Duodenal mucosa (tissue), 2 donors: Measurements from ENCODE around the gene IL12B.
"Not testable (repeated sequence)": the region's sequence is repeated elsewhere in the genome, so short reads cannot be mapped to it uniquely, and the experiment has no call there.

Experiments used
- H3K27ac ChIP-seq: one replicate; pipeline ENCODE4 v1.7.0; 2013; ENCODE audit warnings: low read depth, low read length
- H3K27me3 ChIP-seq, 2 donors: one replicate each; pipeline ENCODE4 v1.7.0; 2013; ENCODE audit warnings: low read length in 2 of 2, control low read depth in 1 of 2; ENCODE audit not compliant: insufficient read depth in 2 of 2, control insufficient read depth in 1 of 2
- H3K36me3 ChIP-seq, 2 donors: one replicate each; pipeline ENCODE4 v1.7.0; 2013; ENCODE audit warnings: low read length in 2 of 2, control low read depth in 1 of 2; ENCODE audit not compliant: insufficient read depth in 2 of 2, control insufficient read depth in 1 of 2
- H3K4me1 ChIP-seq, 2 donors: one replicate each; pipeline ENCODE4 v1.7.0; 2013; ENCODE audit warnings: low read length in 2 of 2, control low read depth in 1 of 2; ENCODE audit not compliant: insufficient read depth in 2 of 2, control insufficient read depth in 1 of 2
- H3K4me3 ChIP-seq, 2 donors: one replicate each; pipeline ENCODE4 v1.7.0; 2013; ENCODE audit warnings: low read length in 2 of 2, low read depth in 1 of 2
- H3K9ac ChIP-seq, 2 donors: one replicate each; pipeline ENCODE4 v1.7.0; 2013; ENCODE audit warnings: low read length in 2 of 2, low read depth in 1 of 2
- H3K9me3 ChIP-seq, 2 donors: one replicate each; pipeline ENCODE4 v1.7.0; 2013; ENCODE audit warnings: low read length in 2 of 2, control low read depth in 1 of 2; ENCODE audit not compliant: control insufficient read depth in 1 of 2

Gene IL12B

GRCh38 chr5:159317849-159318248, 12.4 kb downstream of the IL12B start:
- Histone ChIP-seq H3K36me3 (no peaks in the 10 kb centered on the region), H3K27me3 (peaks cover 0 to 6% of the 10 kb centered on the region in 2 donors), H3K9me3 (no peaks in the 10 kb centered on the region), H3K4me3 (no peak overlapping the region), H3K9ac (no peak overlapping the region), H3K4me1 (no peaks in the 10 kb centered on the region), H3K27ac (no peak overlapping the region)

- no peak overlapping the region for H3K9ac ChIP-seq
- H3K36me3 ChIP-seq = no peaks in the 10 kb centered on the region
- no peak overlapping the region for H3K27ac ChIP-seq
- H3K4me3 ChIP-seq = no peak overlapping the region
- H3K9me3 ChIP-seq = no peaks in the 10 kb centered on the region
- no peaks in the 10 kb centered on the region for H3K4me1 ChIP-seq
- peaks cover 2 to 13% of the 10 kb centered on the region in 2 donors for H3K27me3 ChIP-seq
Observed at GRCh38 chr5:159316519-159317383, 13.5 kb downstream of the IL12B start.

GRCh38 chr5:159313197-159313596, 17.1 kb downstream of the IL12B start:
- peaks cover 17 to 24% of the 10 kb centered on the region in 2 donors for H3K27me3 ChIP-seq
- H3K27ac ChIP-seq = no peak overlapping the region
- no peak overlapping the region for H3K4me3 ChIP-seq
- no peaks in the 10 kb centered on the region for H3K36me3 ChIP-seq
- no peaks in the 10 kb centered on the region for H3K9me3 ChIP-seq
- H3K9ac ChIP-seq = no peak overlapping the region
- peaks cover 10 to 12% of the 10 kb centered on the region in 2 donors for H3K4me1 ChIP-seq

- Histone ChIP-seq H3K36me3 (no peaks in the 10 kb centered on the region), H3K9me3 (no peaks in the 10 kb centered on the region), H3K9ac (no peak overlapping the region), H3K27ac (no peak overlapping the region), H3K4me1 (peaks cover 10 to 12% of the 10 kb centered on the region in 2 donors), H3K27me3 (peaks cover 17 to 24% of the 10 kb centered on the region in 2 donors), H3K4me3 (peak overlapping the region; percentile 34 to 57)
Observed at GRCh38 chr5:159311063-159311462, 19.2 kb downstream of the IL12B start.

- Histone ChIP-seq H3K9ac (no peak overlapping the region), H3K27ac (no peak overlapping the region)
Observed at GRCh38 chr5:159310511-159310910, 19.8 kb downstream of the IL12B start.

GRCh38 chr5:159309689-159310433, 20.4 kb downstream of the IL12B start:
- Histone ChIP-seq H3K4me3 (peak overlapping the region; percentile 34 to 57), H3K9me3 (no peaks in the 10 kb centered on the region), H3K9ac (no peak overlapping the region), H3K36me3 (no peaks in the 10 kb centered on the region), H3K27ac (no peak overlapping the region), H3K4me1 (peaks cover 10 to 12% of the 10 kb centered on the region in 2 donors), H3K27me3 (peaks cover 21 to 24% of the 10 kb centered on the region in 2 donors)

More at GRCh38 chr5:159310511-159310910, 19.8 kb downstream of the IL12B start:
- Histone ChIP-seq H3K27me3 (peaks cover 17 to 24% of the 10 kb centered on the region in 2 donors), H3K4me3 (peak overlapping the region; percentile 34 to 57), H3K9me3 (no peaks in the 10 kb centered on the region), H3K36me3 (no peaks in the 10 kb centered on the region), H3K4me1 (peaks cover 10 to 12% of the 10 kb centered on the region in 2 donors)

- peaks cover 3 to 6% of the 10 kb centered on the region in 2 donors for H3K27me3 ChIP-seq
- no peaks in the 10 kb centered on the region for H3K36me3 ChIP-seq
- no peak overlapping the region for H3K9ac ChIP-seq
- no peaks in the 10 kb centered on the region for H3K4me1 ChIP-seq
- peaks cover 3 to 4% of the 10 kb centered on the region in 2 donors for H3K9me3 ChIP-seq
- H3K4me3 ChIP-seq = no peak overlapping the region
- H3K27ac ChIP-seq = no peak overlapping the region
Observed at GRCh38 chr5:159304961-159305595, 25.2 kb downstream of the IL12B start.

GRCh38 chr5:159303286-159303685, 27.0 kb downstream of the IL12B start:
- H3K4me1 ChIP-seq = no peaks in the 10 kb centered on the region
- no peak overlapping the region for H3K4me3 ChIP-seq
- H3K27ac ChIP-seq = no peak overlapping the region
- peaks cover 0 to 4% of the 10 kb centered on the region in 2 donors for H3K27me3 ChIP-seq
- no peaks in the 10 kb centered on the region for H3K36me3 ChIP-seq
- H3K9ac ChIP-seq = no peak overlapping the region
- H3K9me3 ChIP-seq = peaks cover 4% of the 10 kb centered on the region in 2 donors

- not testable (repeated sequence) for H3K9ac ChIP-seq, H3K4me3 ChIP-seq, H3K9me3 ChIP-seq, H3K27me3 ChIP-seq, H3K36me3 ChIP-seq, H3K27ac ChIP-seq, H3K4me1 ChIP-seq
Observed at GRCh38 chr5:159301929-159302860, 28.1 kb downstream of the IL12B start.
